Measurements from ENCODE around the gene GLB1L3.
"Not testable (repeated sequence)": the region's sequence is repeated elsewhere in the genome, so short reads cannot be mapped to it uniquely, and the experiment has no call there.

Gene GLB1L3

GRCh38 chr11:134343646-134344045, 67.5 kb downstream of the GLB1L3 start:
- DNase-seq (ENCODE audit: low read depth in 2 of 2, low spot score in 1 of 2), result no peak

GRCh38 chr11:134344497-134345236, 68.5 kb downstream of the GLB1L3 start:
- DNase-seq (ENCODE audit: low read depth in 2 of 2, low spot score in 1 of 2), result not testable (repeated sequence)

- no peak for DNase-seq (ENCODE audit: low read depth in 2 of 2, low spot score in 1 of 2)
Measured at GRCh38 chr11:134345237-134345550, 69.0 kb downstream of the GLB1L3 start.

GRCh38 chr11:134346101-134346975, 70.2 kb downstream of the GLB1L3 start:
- DNase-seq (ENCODE audit: low read depth in 2 of 2, low spot score in 1 of 2), result no peak

- DNase-seq (ENCODE audit: low read depth in 2 of 2, low spot score in 1 of 2), result no peak
Measured at GRCh38 chr11:134346976-134347350, 70.8 kb downstream of the GLB1L3 start.

GRCh38 chr11:134347441-134347840, 71.3 kb downstream of the GLB1L3 start:
- no peak for DNase-seq (ENCODE audit: low read depth in 2 of 2, low spot score in 1 of 2)

- no peak for DNase-seq (ENCODE audit: low read depth in 2 of 2, low spot score in 1 of 2)
Measured at GRCh38 chr11:134349109-134349801, 73.1 kb downstream of the GLB1L3 start.

- DNase-seq (ENCODE audit: low read depth in 2 of 2, low spot score in 1 of 2), result no peak
Measured at GRCh38 chr11:134349802-134350355, 73.7 kb downstream of the GLB1L3 start.

GRCh38 chr11:134350381-134350780, 74.2 kb downstream of the GLB1L3 start:
- DNase-seq (ENCODE audit: low read depth in 2 of 2, low spot score in 1 of 2), result no peak

- DNase-seq (ENCODE audit: low read depth in 2 of 2, low spot score in 1 of 2), result no peak
Measured at GRCh38 chr11:134352111-134352510, 75.9 kb downstream of the GLB1L3 start.

- no peak for DNase-seq (ENCODE audit: low read depth in 2 of 2, low spot score in 1 of 2)
Measured at GRCh38 chr11:134355136-134355535, 79.0 kb downstream of the GLB1L3 start.

GRCh38 chr11:134355656-134356055, 79.5 kb downstream of the GLB1L3 start:
- no peak for DNase-seq (ENCODE audit: low read depth in 2 of 2, low spot score in 1 of 2)

- no peak for DNase-seq (ENCODE audit: low read depth in 2 of 2, low spot score in 1 of 2)
Measured at GRCh38 chr11:134356656-134357544, 80.7 kb downstream of the GLB1L3 start.

- no peak for DNase-seq (ENCODE audit: low read depth in 2 of 2, low spot score in 1 of 2)
Measured at GRCh38 chr11:134357545-134357839, 81.3 kb downstream of the GLB1L3 start.

GRCh38 chr11:134358165-134358855, 82.1 kb downstream of the GLB1L3 start:
- no peak for DNase-seq (ENCODE audit: low read depth in 2 of 2, low spot score in 1 of 2)

- DNase-seq (ENCODE audit: low read depth in 2 of 2, low spot score in 1 of 2), result no peak
Measured at GRCh38 chr11:134358856-134359490, 82.8 kb downstream of the GLB1L3 start.

GRCh38 chr11:134359646-134360045, 83.5 kb downstream of the GLB1L3 start:
- no peak for DNase-seq (ENCODE audit: low read depth in 2 of 2, low spot score in 1 of 2)

GRCh38 chr11:134360050-134360835, 84.1 kb downstream of the GLB1L3 start:
- DNase-seq (ENCODE audit: low read depth in 2 of 2, low spot score in 1 of 2), result peak; percentile 24 to 32

GRCh38 chr11:134361661-134362060, 85.5 kb downstream of the GLB1L3 start:
- DNase-seq (ENCODE audit: low read depth in 2 of 2, low spot score in 1 of 2), result no peak
